Heart left ventricle (tissue), 16 donors: ENCODE results near the gene PSMB8. TPM values are rescaled to one million over a fixed set of nuclear protein-coding genes. Genes with fewer than 3 reads are reported as not detected.

Experiments used
- ATAC-seq, 4 donors: fragments of 200-7000 bp; cut with Tn5 transposase; one replicate each; pipeline ENCODE4 v1.9.1; 2020 to 2022; ENCODE audit warnings: moderate library complexity in 4 of 4, mild to moderate bottlenecking in 3 of 4, moderate number of reproducible peaks in 1 of 4
- DNase-seq, 5 donors: peaks; one replicate each; pipeline ENCODE4 v3.0.0-alpha.2; 2020
- H3K27ac ChIP-seq, 12 donors: fragments of 200-600 bp; sonication (generic) in 4 of 12; one replicate each; pipeline versions ENCODE4 v1.5.0 to v1.8.0; 2016 to 2022; ENCODE audit warnings: mild to moderate bottlenecking in 2 of 12
- H3K27me3 ChIP-seq, 9 donors: fragments of 200-600 bp; sonication (generic) in 2 of 9; one replicate each; pipeline versions ENCODE4 v1.5.1 to v1.8.0; 2016 to 2022; ENCODE audit warnings: mild to moderate bottlenecking in 3 of 9
- H3K36me3 ChIP-seq, 9 donors: fragments of 200-600 bp; sonication (generic) in 2 of 9; one replicate each; pipeline versions ENCODE4 v1.5.0 to v1.8.0; 2018 to 2022; ENCODE audit warnings: mild to moderate bottlenecking in 2 of 9
- H3K4me1 ChIP-seq, 12 donors: fragments of 200-600 bp; sonication (generic) in 4 of 12; one replicate each; pipeline versions ENCODE4 v1.5.0 to v1.8.0; 2016 to 2022; ENCODE audit warnings: mild to moderate bottlenecking in 3 of 12
- H3K4me3 ChIP-seq, 12 donors: fragments of 200-600 bp; sonication (generic) in 4 of 12; one replicate each; pipeline versions ENCODE4 v1.5.0 to v1.8.0; 2017 to 2022; ENCODE audit warnings: mild to moderate bottlenecking in 9 of 12, moderate library complexity in 4 of 12
- H3K9me3 ChIP-seq, 12 donors: fragments of 200-600 bp; sonication (generic) in 4 of 12; one replicate each; pipeline versions ENCODE4 v1.5.0 to v1.8.0; 2016 to 2022; ENCODE audit warnings: mild to moderate bottlenecking in 1 of 12
- CTCF ChIP-seq, 12 donors: fragments of 200-600 bp; sonication (generic) in 4 of 12; IDR thresholded peaks; one replicate each; pipeline versions ENCODE4 v1.5.0 to v1.8.0; 2018 to 2022; ENCODE audit warnings: antibody characterized with exemption in 12 of 12, mild to moderate bottlenecking in 5 of 12
- POLR2A ChIP-seq, 2 donors: fragments of 450-650 bp; IDR thresholded peaks; one replicate each; pipeline ENCODE4 v1.6.1; 2017; ENCODE audit warnings: antibody characterized with exemption in 2 of 2, mild to moderate bottlenecking in 2 of 2, moderate library complexity in 2 of 2
- WGBS, 4 donors: extraction: QIAGEN DNeasy Blood & Tissue Kit in 2 of 4; methylation state at CpG; one replicate each; pipeline versions ENCODE4 v1.1.5 to v1.1.7; 2013 to 2018; 5-methylcytosine and 5-hydroxymethylcytosine counted together
- intact Hi-C, 10 donors: fragments of 100-400 bp; cut with DNase I; formaldehyde crosslinking; loops; one replicate each; pipeline versions ENCODE4 v1.11.1 to v1.14.2; 2022
- polyA plus RNA-seq, 2 donors: library from polyadenylated mRNA; stranded (reverse); fragments of 200-250 nt; gene quantifications; one replicate each; pipeline ENCODE4 v1.2.3, GENCODE V29; 2013
- total RNA-seq, 9 donors: library from RNA; depleted of rRNA in 2 of 9; stranded (reverse); fragments of >200 nt in 2 of 9; fragmentation: NEBNext Ultra II Directional in 3 of 9; extraction: Animal tissue kit (Norgen Biotek cat#: 25700) in 3 of 9; gene quantifications; one replicate each; pipeline versions ENCODE4 v1.1.0 to v1.2.4, GENCODE V29; 2016 to 2023
- donor health status: ischemic (EF 13 %, LVEDD 7.1; RV severe dilation, severe dysfunction).
- donor health status: healthy with polysubstance abuse.
- donor health status: DM: no; HTN: yes; CAD: no.
- donor health status: DM: no; HTN: no; CAD: no.
- donor health status: ischemic (EF 25% LVEDD 6.9; RV normal size, moderate dysfunction).
- donor health status: ischemic (EF 25% LVEDD 5.7; RV mildly dilated, moderate dysfunction).
- donor health status: healthy.
- donor health status: DM: yes; HTN: yes; CAD: no.
- donor health status: ischemic (EF 35%, LVEDD 5.7; RV mildly dilated, moderate dysfunction).
- donor health status: nonischemic (EF 11% LVEDD 7.7; RV severe dilation, severe dysfunction).
- donor health status: DM: yes; HTN: yes; CAD: no.
- donor health status: PGD.
- donor health status: ischemic (EF 29% LVEDD 5.4; RV normal size, mild dysfunction).
- donor health status: nonischemic (EF 23%, LVEDD 6.1; RV moderate dilation, normal function).

Gene PSMB8
- total and polyA plus RNA-seq, 11 donors = 11.1 to 115 (median 17.6) TPM

GRCh38 chr6:32838114-32838958, 5.5 kb downstream of the PSMB8 start, which contains the start of gene TAP2:
Gene TAP2, minus strand, starts transcription at chr6:32838739. Its CDS starts 506 bp downstream, at chr6:32838233.
- WGBS, 4 donors = 0 to 1% (median 1%) methylated on average over 30 to 57 of the region's 57 CpGs
- Histone ChIP-seq H3K9me3 (no peaks in the 10 kb centered on the region), H3K27me3 (no peaks in the 10 kb centered on the region), H3K4me1 (peaks cover 0 to 60% (median 19%) of the 10 kb centered on the region in 12 donors), H3K36me3 (peaks cover 0 to 72% (median 51%) of the 10 kb centered on the region in 9 donors), H3K4me3 (peak within 1 kb of the TSS; percentile 60 to 96 (median 78)), H3K27ac (peak within 1 kb of the TSS; percentile 69 to 100 (median 96))
- DNase-seq = peak; percentile 95 to 98 (median 96)
- peak in 1 of 2 donors; percentile 35 for TF ChIP-seq POLR2A (IDR thresholded peaks at IDR 0.05)
- TF ChIP-seq CTCF (IDR thresholded peaks at IDR 0.05) = peak; percentile 92 to 99 (median 97)
- peak; percentile 95 to 97 (median 96) for ATAC-seq
- intact Hi-C loops = loop anchor here in 8 of 10 donors (1.0 to 5.0 kb wide), 8 partner anchors 14 to 34 kb away; partner anchors contain the start of genes PSMB9 (in 5 of the 8) and TAP1 (in 2 of the 8)

- Histone ChIP-seq H3K4me1 (peaks cover 0 to 59% (median 16%) of the 10 kb centered on the region in 12 donors), H3K4me3 (peak overlapping the region; percentile 60 to 96 (median 78)), H3K9me3 (no peaks in the 10 kb centered on the region), H3K36me3 (peaks cover 0 to 76% (median 51%) of the 10 kb centered on the region in 9 donors), H3K27ac (peak overlapping the region; percentile 69 to 100 (median 96)), H3K27me3 (no peaks in the 10 kb centered on the region)
- 23 to 67% (median 42%) methylated on average over 4 to 12 of the region's 12 CpGs for WGBS, 4 donors
- intact Hi-C loops = loop anchor here in 8 of 10 donors (1.0 to 5.0 kb wide), 8 partner anchors 15 to 35 kb away; partner anchors contain the start of genes PSMB9 (in 5 of the 8) and TAP1 (in 2 of the 8)
- ATAC-seq (no peak), DNase-seq (no peak)
- TF ChIP-seq CTCF (IDR thresholded peaks at IDR 0.05) (no peak), POLR2A (IDR thresholded peaks at IDR 0.05) (no peak)
Measured at GRCh38 chr6:32837651-32838113, 6.2 kb downstream of the PSMB8 start.

- H3K4me3 ChIP-seq = peak overlapping the region in 1 of 12 donors; percentile 69
- no peaks in the 10 kb centered on the region for H3K27me3 ChIP-seq
- no peak for DNase-seq
- no peak for ATAC-seq
- H3K36me3 ChIP-seq = peaks cover 0 to 76% (median 48%) of the 10 kb centered on the region in 9 donors
- intact Hi-C loops = loop anchor here in 2 of 10 donors (5.0 kb wide), 1 partner anchor 35 kb away; no protein-coding TSS in a partner anchor
- no peak overlapping the region for H3K27ac ChIP-seq
- TF ChIP-seq POLR2A (IDR thresholded peaks at IDR 0.05) (no peak), CTCF (IDR thresholded peaks at IDR 0.05) (no peak)
- WGBS, 4 donors = 92 to 96% (median 94%) methylated on average over 2 of the region's 2 CpGs
- H3K4me1 ChIP-seq = peaks cover 0 to 52% (median 12%) of the 10 kb centered on the region in 12 donors
- H3K9me3 ChIP-seq = no peaks in the 10 kb centered on the region
Measured at GRCh38 chr6:32836873-32837272, 7.0 kb downstream of the PSMB8 start.
